Measurements from ENCODE around the gene SLC22A23.

The SLC22A23 gene

DNA sequence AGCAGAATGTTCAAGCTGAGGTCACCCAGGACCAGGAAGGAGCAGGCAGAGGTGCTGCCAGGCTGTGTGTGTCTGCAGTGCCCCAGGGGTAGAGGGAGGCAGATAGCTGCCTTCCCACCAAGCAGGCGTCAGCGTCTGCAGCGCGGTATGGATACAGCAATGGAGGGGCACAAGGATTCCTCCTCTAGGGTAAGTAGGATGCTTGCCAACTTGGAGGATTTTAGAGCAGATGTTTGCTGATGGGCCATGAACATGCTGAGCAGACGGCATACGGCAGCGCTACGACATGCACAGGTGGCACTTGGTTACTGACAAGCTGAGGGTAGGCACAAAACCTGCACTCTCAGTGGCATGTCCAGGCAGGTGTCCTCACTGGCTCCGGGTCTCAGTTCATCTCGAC lies 150.0 kb downstream of the SLC22A23 start:
- DNase-seq = no peak

GRCh38 chr6:3305831-3306230 lies 151.0 kb downstream of the SLC22A23 start:
- no peak for DNase-seq

- DNase-seq = no peak
These were observed 151.7 kb downstream of the SLC22A23 start for GRCh38 chr6:3305216-3305565.

GRCh38 chr6:3304500-3305215 lies 152.2 kb downstream of the SLC22A23 start:
- no peak for DNase-seq

DNA sequence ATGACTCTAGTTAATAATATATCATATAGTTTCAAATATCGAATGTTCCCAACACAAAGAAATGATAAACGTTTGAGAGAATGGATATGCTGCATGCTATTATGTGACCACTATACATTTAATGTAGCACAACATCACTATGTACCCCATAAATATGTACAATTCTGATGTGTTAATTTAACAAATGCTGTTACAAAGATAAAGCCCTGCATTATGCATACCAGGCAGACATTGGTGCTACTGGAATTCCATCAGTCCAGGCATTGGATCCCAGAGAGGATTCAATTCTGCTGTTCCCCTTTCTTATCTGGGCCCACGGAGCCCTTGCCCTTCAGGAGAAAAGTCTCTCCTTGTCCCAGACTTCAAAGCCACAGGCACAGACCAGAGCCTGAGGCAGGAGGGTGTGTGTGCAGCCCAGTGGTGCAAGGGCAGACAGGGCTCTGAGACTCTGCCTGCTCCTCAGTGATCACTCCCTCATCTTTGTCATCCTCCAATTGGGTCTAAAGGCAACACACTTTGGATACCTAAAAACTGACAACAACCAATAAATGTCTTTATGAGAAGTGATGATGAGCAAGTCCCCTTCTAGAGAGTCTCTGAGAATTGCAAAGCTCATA lies 152.9 kb downstream of the SLC22A23 start:
- no peak for DNase-seq

GRCh38 chr6:3301506-3301905 lies 155.3 kb downstream of the SLC22A23 start:
- DNase-seq = no peak

DNA sequence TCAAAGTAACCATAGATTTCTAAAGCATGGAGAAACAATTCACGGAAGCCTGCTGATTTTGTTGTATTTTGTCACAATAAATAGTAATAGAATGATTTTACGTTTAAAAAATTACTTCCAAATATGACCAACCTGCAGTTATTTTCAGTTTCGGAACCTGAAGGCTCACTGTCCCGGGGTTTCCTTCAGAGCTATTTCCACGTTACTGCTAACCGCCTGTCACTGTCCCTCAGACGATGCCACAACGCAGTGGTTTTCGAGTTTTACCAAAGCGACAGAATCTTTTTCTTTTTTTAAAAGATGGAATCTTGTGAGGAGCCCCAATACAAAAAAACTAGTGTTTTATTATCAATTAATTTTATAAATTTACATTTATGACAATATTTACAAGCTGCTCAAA lies 157.6 kb downstream of the SLC22A23 start:
- no peak for DNase-seq

DNA sequence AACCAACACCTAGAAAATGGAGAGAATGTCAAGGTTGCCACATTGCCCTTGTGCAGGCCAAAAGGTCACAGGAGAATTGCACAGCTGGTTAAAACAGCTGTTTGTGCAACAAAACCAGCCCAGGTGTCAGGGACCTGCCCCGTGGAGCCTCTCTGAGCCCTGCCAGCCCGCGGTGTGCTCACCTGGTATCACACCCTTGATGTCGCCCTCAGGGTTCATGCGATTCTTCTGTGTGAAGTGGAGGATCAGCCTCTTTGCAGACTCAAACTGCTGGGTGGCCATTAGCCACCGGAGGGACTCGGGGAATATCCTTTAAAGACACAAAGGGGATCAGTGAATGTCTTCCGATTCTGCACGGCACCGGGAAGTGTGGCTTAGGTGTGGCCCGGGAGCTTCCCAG lies 158.9 kb downstream of the SLC22A23 start:
- DNase-seq = no peak

GRCh38 chr6:3297006-3297405 lies 159.8 kb downstream of the SLC22A23 start:
- DNase-seq = no peak

- no peak for DNase-seq
These were observed 160.3 kb downstream of the SLC22A23 start for GRCh38 chr6:3296537-3296936.

DNA sequence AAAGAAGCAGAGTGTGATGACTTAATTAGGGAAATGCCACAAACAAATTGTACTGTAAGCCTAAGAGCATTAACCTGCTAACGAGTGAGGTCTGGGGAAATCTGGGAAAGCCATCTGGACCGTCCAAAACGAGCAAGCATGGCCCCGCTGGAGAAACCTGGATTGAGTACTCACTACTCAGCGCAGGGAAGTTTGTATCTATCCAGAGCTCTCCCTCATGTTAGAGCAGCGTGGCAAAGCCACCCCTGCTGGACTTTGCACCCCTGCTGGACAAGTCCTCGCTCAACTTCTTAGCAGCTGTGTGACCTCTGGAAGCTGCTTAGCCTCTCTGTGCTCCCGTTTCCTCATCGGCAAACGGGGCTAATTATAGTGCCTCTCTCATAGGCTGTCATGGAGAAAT lies 160.8 kb downstream of the SLC22A23 start:
- no peak for DNase-seq

DNA sequence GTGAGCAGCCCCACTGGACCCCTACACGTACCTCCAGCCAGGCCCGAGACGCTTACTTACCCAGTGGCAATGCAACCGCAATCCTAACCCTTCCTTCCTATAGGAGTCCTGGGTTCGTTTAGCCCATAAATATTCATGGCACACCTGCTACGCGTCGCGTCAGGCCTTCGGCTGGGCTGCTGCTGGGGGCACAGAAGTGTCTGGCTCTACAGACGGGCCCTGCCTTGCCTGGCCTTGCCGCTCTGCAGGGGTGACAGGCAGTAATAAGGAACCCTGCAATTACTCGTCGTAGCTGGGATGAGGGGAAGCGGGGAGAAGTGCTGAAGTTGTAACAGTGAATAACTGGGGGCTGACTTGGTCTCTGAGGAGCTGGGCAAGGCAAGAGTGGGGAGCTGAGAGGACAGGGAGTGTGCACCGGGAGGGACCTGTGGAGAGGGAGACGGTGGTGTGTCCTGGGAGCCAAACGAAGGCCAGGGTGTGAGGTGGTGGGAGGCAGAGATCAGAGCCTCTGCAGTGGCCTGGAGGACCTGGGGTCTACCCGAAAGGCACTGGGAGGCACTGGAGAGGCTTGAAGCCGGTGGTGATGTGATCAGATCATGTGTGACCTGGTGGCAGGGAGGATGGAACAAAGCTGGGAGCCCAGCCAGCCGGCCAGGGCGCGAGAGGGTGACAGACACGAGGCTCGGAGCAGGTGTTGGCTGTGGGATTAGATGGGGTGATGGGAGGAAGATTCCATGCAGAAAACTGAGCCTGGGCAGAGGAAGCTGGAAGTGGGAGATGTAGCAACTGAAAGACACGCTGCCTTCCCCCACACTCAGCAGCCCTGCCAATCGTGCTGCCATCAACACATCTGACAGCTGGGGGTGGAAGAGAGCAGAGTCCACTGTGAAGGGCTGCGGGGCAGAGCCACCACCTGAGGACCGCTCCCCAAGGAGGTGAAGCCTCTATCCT lies 161.7 kb downstream of the SLC22A23 start:
- peak in 29 of 58 donors; percentile 20 to 74 (median 41) for DNase-seq

DNA sequence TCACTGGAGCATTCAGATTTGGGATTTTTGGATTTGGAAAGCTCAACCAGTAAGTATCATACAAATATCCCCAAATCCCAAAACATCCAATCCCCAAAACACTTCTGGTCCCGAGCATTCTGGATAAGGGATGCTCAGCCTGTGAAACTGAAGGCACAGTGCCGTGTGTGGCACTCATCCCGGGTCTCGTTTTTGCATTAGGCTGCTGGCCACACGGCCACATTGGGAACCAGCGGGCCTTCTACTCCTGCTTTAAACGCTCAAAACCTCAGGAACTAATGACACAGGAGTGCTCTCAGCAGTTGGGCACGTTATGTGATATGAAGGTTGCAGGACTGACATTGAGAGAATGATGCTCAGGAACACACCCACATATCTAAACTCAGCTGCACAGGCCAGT lies 162.5 kb downstream of the SLC22A23 start:
- DNase-seq = no peak

- DNase-seq = no peak
These were observed 163.3 kb downstream of the SLC22A23 start for GRCh38 chr6:3293271-3294155.

GRCh38 chr6:3292431-3293197 lies 164.2 kb downstream of the SLC22A23 start:
- DNase-seq = no peak

GRCh38 chr6:3291987-3292386 lies 164.9 kb downstream of the SLC22A23 start:
- no peak for DNase-seq

DNA sequence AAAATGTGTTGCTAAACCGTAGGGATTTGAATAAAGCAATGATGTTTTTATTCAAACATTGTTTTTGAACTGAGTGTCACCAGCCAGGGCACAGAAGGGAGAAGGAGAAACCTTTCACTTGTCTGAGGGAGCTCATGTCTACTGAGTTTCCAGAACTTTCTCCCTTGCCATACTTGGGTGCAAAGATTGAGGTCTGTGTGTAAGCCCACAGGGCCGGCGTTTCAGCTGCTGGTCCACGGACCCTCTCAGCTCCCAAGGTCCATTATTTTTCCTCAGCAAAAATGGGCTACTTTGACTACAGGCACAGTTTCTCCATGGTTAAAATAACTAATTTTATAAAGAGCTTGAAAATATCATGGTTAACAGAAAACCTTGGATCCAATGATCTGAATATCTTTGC lies 165.5 kb downstream of the SLC22A23 start:
- DNase-seq = no peak

DNA sequence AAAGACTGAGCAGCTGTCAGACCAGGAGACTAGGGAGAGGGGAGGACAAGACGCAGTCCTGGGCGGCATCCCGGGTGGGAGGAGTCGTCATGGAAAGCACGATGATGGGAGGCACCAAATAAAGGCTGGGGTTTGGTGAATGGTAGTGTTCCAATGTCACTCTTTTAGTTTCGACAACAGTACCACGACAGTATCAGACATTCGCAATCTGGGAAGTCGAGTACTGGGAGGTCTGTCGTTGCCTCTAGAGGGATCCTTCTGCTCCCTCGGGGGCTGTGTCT lies 166.0 kb downstream of the SLC22A23 start:
- no peak for DNase-seq

- no peak for DNase-seq
These were observed 166.5 kb downstream of the SLC22A23 start for GRCh38 chr6:3290149-3290930.

- DNase-seq = no peak
These were observed 167.2 kb downstream of the SLC22A23 start for GRCh38 chr6:3289664-3290055.

Measured in anterior cingulate cortex (tissue), 58 donors.